Neural cell (in vitro differentiated cells): ENCODE results near the gene SLC37A1.

Experiments
- EP300 ChIP-seq: fragments of 450-650 bp; conservative IDR thresholded peaks from 2 replicates; pipeline ENCODE4 v1.6.1; 2014; ENCODE audit warnings: antibody characterized with exemption, mild to moderate bottlenecking, moderate library complexity; ENCODE audit not compliant: poor library complexity, severe bottlenecking
- SMC3 ChIP-seq: fragments of 450-650 bp; conservative IDR thresholded peaks from 2 replicates; pipeline ENCODE4 v1.6.1; 2014; ENCODE audit warnings: antibody characterized with exemption, mild to moderate bottlenecking, moderate library complexity; ENCODE audit not compliant: poor library complexity
- TF ChIP-seq, protein P1 (sequence below): fragments of 450-650 bp; IDR thresholded peaks from 2 replicates; pipeline ENCODE4 v1.5.1; 2014; ENCODE audit warnings: antibody characterized with exemption, mild to moderate bottlenecking, moderate library complexity; ENCODE audit not compliant: poor library complexity, severe bottlenecking

DNA sequence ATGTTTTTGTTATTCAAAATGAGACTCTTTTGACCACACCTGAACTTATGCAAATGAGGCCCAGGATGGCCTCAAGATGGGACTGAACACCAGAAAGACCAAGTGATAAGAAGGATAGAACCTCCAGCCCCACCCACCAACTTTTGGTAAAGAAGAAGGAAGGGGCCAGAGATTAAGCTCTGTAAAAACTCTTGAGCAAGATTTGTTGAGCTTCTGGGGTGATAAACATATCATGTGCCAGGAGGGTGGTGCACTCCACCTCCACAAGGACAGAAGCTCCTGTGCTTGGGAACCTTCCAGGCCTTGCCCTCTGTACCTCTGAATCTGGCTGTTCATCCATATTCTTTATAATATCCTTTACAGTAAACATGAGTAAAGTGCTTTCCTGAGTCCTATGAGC is 22.9 kb upstream of the SLC37A1 start:
- TF ChIP-seq EP300, result no peak
- TF ChIP-seq SMC3, result no peak
- TF ChIP-seq, protein P1, sequence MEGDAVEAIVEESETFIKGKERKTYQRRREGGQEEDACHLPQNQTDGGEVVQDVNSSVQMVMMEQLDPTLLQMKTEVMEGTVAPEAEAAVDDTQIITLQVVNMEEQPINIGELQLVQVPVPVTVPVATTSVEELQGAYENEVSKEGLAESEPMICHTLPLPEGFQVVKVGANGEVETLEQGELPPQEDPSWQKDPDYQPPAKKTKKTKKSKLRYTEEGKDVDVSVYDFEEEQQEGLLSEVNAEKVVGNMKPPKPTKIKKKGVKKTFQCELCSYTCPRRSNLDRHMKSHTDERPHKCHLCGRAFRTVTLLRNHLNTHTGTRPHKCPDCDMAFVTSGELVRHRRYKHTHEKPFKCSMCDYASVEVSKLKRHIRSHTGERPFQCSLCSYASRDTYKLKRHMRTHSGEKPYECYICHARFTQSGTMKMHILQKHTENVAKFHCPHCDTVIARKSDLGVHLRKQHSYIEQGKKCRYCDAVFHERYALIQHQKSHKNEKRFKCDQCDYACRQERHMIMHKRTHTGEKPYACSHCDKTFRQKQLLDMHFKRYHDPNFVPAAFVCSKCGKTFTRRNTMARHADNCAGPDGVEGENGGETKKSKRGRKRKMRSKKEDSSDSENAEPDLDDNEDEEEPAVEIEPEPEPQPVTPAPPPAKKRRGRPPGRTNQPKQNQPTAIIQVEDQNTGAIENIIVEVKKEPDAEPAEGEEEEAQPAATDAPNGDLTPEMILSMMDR, result no peak
